Thoracic aorta (tissue), 2 donors: ENCODE measurements around the gene SELENOO. TPM values are rescaled to one million over a fixed set of nuclear protein-coding genes. Genes with fewer than 3 reads are reported as not detected.

Experiments used
- ATAC-seq: fragments of 150-250 bp; one replicate; pipeline ENCODE4 v1.8.0; 2017; ENCODE audit warnings: low read depth; ENCODE audit not compliant: insufficient number of reproducible peaks, low FRiP score
- DNase-seq: peaks from one replicate; pipeline ENCODE4 v3.0.0-alpha.2; 2020; ENCODE audit warnings: low spot score
- H3K27ac ChIP-seq, 2 donors: fragments of 200-600 bp; sonication (generic); 1 replicate in 1 of 2; 2 replicates in 1 of 2; pipeline ENCODE4 v1.5.1; 2016; ENCODE audit warnings: mild to moderate bottlenecking in 2 of 2, moderate library complexity in 2 of 2
- H3K27me3 ChIP-seq: fragments of 200-600 bp; sonication (generic); replicated peaks from 2 replicates; pipeline ENCODE4 v1.6.0; 2016; ENCODE audit warnings: mild to moderate bottlenecking; ENCODE audit not compliant: insufficient read depth
- H3K36me3 ChIP-seq: fragments of 200-600 bp; sonication (generic); one replicate; pipeline ENCODE4 v1.5.1; 2016
- H3K4me1 ChIP-seq, 2 donors: fragments of 200-600 bp; sonication (generic); 1 replicate in 1 of 2; 2 replicates in 1 of 2; pipeline versions ENCODE4 v1.5.1 to v1.6.0; 2016; ENCODE audit warnings: low read depth in 2 of 2, mild to moderate bottlenecking in 1 of 2; ENCODE audit not compliant: control insufficient read depth in 1 of 2
- H3K4me3 ChIP-seq: fragments of 200-600 bp; sonication (generic); 2 replicates; pipeline ENCODE4 v1.5.1; 2016; ENCODE audit warnings: mild to moderate bottlenecking
- H3K9me3 ChIP-seq: fragments of 200-600 bp; sonication (generic); 2 replicates; pipeline ENCODE4 v1.5.1; 2016
- total RNA-seq, 2 donors: library from RNA; depleted of rRNA; stranded (reverse); fragments of >200 nt; gene quantifications; one replicate each; pipeline versions ENCODE4 v1.1.0 to v1.2.3, GENCODE V29; 2016
- TF ChIP-seq, protein P1 (sequence below): fragments of 200-600 bp; sonication (generic); IDR thresholded peaks from one replicate; pipeline ENCODE4 v1.5.1; 2019; ENCODE audit warnings: antibody characterized with exemption

The SELENOO gene
- total RNA-seq, 2 donors from 2014 or later = 25.6 to 41.0 TPM

DNA sequence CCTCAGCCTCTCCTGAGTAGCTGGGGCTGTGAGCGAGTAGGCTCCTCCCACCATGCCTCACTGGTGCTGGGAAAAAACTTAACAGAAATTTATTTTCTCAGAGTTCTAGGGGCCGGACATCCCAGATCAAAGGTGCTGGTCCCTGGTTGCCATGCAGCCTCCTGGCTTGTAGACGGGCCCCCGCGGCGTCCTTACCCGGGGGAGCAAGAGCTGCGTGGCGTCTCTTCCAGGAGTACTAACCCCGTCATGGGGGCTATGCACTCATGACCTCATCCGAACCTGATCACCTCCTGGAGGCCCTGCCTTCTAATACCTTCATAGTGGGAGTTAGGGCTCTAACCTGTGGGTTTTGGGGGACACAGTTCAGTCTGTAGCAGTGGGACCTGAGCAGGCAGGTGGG is 12.5 kb upstream of the SELENOO start:
- DNase-seq (no peak), ATAC-seq (no peak)
- Histone ChIP-seq H3K27me3 (no peaks in the 10 kb centered on the region), H3K4me1 (peaks cover 38 to 55% of the 10 kb centered on the region in 2 donors), H3K36me3 (no peaks in the 10 kb centered on the region), H3K4me3 (no peak overlapping the region), H3K9me3 (no peaks in the 10 kb centered on the region), H3K27ac (no peak overlapping the region)
- TF ChIP-seq, protein P1, sequence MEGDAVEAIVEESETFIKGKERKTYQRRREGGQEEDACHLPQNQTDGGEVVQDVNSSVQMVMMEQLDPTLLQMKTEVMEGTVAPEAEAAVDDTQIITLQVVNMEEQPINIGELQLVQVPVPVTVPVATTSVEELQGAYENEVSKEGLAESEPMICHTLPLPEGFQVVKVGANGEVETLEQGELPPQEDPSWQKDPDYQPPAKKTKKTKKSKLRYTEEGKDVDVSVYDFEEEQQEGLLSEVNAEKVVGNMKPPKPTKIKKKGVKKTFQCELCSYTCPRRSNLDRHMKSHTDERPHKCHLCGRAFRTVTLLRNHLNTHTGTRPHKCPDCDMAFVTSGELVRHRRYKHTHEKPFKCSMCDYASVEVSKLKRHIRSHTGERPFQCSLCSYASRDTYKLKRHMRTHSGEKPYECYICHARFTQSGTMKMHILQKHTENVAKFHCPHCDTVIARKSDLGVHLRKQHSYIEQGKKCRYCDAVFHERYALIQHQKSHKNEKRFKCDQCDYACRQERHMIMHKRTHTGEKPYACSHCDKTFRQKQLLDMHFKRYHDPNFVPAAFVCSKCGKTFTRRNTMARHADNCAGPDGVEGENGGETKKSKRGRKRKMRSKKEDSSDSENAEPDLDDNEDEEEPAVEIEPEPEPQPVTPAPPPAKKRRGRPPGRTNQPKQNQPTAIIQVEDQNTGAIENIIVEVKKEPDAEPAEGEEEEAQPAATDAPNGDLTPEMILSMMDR = no peak

DNA sequence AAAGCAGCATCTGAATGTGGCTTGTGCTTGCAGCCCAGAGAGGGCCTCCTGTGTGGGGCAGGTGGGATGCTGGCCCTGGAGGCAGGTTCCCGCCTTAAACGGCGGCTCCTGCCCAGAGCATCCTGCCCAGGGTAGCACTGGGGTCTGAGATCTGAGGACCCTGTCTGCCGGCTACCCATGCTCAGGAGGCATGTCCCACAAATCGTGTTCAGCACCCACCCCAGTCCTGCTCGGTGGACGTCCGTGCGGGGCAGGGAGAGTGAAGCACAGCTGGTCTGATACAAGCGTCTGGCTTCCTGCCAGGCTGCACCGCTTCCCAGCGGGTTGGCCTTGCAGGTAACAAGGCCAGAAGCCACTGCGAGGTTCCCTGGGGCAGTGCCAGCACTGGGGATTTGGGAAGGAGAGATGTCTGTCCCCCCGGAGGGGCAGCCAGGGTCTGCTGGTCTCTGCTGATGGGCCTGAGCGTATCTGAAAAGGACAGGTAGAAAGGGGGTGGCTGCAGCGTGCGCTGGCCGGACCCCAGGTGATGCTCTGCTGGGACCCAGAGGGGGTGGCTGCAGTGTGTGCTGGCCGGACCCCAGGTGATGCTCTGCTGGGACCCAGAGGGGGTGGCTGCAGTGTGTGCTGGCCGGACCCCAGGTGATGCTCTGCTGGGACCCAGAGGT is 11.5 kb upstream of the SELENOO start:
- no peaks in the 10 kb centered on the region for H3K27me3 ChIP-seq
- H3K4me3 ChIP-seq = peak overlapping the region; percentile 74
- H3K36me3 ChIP-seq = peaks cover 3% of the 10 kb centered on the region
- ATAC-seq (no peak), DNase-seq (no peak)
- H3K4me1 ChIP-seq = peaks cover 37 to 48% of the 10 kb centered on the region in 2 donors
- TF ChIP-seq, protein P1 = no peak
- no peaks in the 10 kb centered on the region for H3K9me3 ChIP-seq
- H3K27ac ChIP-seq = peak overlapping the region; percentile 74 to 86

DNA sequence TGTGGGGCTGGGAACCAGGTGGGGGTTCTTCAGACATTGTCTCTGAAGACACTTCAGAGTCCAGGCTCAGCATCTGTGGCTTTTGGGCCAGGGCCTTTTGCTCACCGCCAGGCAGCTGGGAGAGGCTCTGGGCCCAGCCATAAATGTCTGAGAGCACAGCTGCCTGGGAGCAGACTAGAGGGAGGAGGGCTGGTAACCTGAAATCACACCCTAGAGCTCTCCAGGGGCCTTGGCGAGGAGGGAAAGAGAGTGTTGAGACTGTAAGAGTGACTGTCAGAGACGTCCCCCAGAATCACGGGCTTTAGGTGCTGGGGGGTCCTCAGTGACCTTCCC is 11.0 kb upstream of the SELENOO start:
- Histone ChIP-seq H3K9me3 (no peaks in the 10 kb centered on the region), H3K4me1 (peaks cover 33 to 43% of the 10 kb centered on the region in 2 donors), H3K4me3 (peak overlapping the region; percentile 74), H3K27ac (peak overlapping the region; percentile 74 to 86), H3K27me3 (no peaks in the 10 kb centered on the region), H3K36me3 (peaks cover 8% of the 10 kb centered on the region)
- no peak for DNase-seq
- TF ChIP-seq, protein P1 = no peak
- no peak for ATAC-seq

DNA sequence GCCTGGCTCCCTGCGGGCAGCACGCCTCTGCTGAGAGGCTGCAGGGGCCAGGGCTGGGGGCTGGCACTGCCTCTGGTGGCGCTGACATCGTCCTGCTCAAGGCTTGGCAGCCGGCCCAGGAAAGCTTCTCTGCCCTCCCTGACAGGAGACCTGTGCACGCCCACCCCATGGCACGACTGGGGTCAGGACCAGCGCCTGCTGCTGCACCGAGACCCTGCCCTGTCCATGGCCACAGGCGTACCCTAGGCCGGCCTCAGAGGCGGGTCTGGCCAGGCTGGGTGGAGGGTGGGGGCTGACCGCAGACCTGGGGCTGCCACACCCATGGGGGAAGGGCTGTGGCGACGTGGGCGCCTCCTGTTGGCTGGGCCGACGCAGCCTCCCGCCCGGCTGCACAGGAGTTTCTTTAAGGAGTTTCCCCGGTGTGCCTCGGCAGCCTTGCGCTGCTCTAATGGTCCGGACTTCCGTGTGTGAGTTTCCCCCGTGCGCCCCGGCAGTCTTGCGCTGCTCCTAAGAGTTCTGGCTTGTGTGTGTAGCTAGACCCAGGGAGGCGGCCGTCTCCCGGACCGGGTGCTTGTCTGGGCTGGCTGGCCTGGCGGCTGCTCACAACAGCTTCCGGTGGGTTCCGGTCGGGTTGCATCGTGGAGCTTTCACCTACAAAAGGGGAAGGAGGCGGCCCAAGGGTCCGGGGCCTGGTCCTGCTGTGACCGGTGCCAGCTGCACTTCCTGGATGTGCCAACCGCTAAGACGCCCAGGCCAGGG is 10.4 kb upstream of the SELENOO start:
- no peak for ATAC-seq
- Histone ChIP-seq H3K36me3 (peaks cover 8% of the 10 kb centered on the region), H3K4me3 (peak overlapping the region; percentile 74), H3K27me3 (no peaks in the 10 kb centered on the region), H3K9me3 (no peaks in the 10 kb centered on the region), H3K4me1 (peaks cover 29 to 38% of the 10 kb centered on the region in 2 donors), H3K27ac (peak overlapping the region; percentile 74 to 86)
- no peak for DNase-seq
- TF ChIP-seq, protein P1 = peak; percentile 1

DNA sequence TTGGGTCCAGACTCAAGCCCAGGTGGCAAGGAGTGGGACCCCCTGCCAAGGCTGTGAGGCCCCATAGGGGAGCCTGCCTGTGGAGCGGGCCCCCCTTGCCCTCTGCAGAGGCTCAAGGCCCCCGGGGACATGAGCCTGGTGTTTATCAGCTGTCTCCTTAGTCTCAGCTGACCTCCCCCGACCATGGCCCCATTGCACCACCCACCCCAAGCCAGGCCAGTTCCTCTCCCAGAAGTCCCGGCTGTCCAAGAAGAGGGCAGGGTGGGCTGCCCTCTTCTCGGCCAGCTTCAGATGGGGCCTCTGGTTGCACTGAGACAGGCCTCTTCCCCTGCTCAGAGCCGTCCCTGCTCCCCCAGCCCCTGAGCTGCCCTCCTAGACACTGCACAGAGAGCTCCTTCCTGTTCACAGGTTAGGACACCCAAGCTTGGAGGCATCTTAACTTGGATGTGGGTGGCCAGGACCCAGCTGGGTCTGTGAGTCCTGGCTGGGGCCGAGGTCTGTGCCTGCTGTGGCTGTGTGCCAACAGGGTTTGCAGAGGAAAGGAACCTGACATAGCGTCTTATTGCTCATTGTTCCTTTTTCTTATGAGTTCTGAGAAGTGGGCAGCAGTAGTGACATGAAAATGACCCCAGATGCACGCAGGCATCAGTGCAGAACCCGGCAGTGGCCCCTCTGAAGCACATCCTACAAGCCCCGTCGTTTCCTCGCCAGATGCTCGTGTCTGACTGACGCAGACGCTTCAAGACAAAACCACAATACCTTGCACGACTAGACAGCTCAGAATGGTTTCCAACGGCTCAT is 9.7 kb upstream of the SELENOO start:
- TF ChIP-seq, protein P1 = no peak
- Histone ChIP-seq H3K4me3 (peak overlapping the region; percentile 74), H3K27me3 (no peaks in the 10 kb centered on the region), H3K9me3 (no peaks in the 10 kb centered on the region), H3K27ac (peak overlapping the region; percentile 74 to 86), H3K36me3 (peaks cover 8% of the 10 kb centered on the region), H3K4me1 (peaks cover 29 to 38% of the 10 kb centered on the region in 2 donors)
- no peak for ATAC-seq
- DNase-seq = no peak
